ENCODE data around the gene ZNF84. TPM values are rescaled to one million over a fixed set of nuclear protein-coding genes. Genes with fewer than 3 reads are reported as not detected.

The ZNF84 gene
- total and polyA plus RNA-seq, 7 donors = 2.8 to 23.7 (median 10.4) TPM

GRCh38 chr12:133058203-133059113 is 21.1 kb downstream of the ZNF84 start:
- H3K9me3 ChIP-seq = peaks cover 100% of the 10 kb centered on the region
- H3K27me3 ChIP-seq (ENCODE audit: insufficient read depth in 3 of 3, low read length in 2 of 3) = no peaks in the 10 kb centered on the region
- no peak for DNase-seq
- H3K27ac ChIP-seq = no peak overlapping the region
- H3K4me3 ChIP-seq = no peak overlapping the region
- intact Hi-C loops (cut with DNase I) = no loop called here
- TF ChIP-seq CTCF (IDR thresholded peaks at IDR 0.05) = no peak
- ATAC-seq = no peak
- peaks cover 15 to 41% of the 10 kb centered on the region in 2 donors for H3K36me3 ChIP-seq (ENCODE audit: insufficient read depth in 1 of 2, low read depth in 1 of 2)
- 95 to 99% (median 96%) methylated on average over 8 of the region's 8 CpGs for WGBS, 3 donors
- no peaks in the 10 kb centered on the region for H3K4me1 ChIP-seq

- Histone ChIP-seq H3K4me1 (no peaks in the 10 kb centered on the region), H3K36me3 (ENCODE audit: insufficient read depth in 1 of 2, low read depth in 1 of 2) (peaks cover 9 to 10% of the 10 kb centered on the region in 2 donors), H3K4me3 (no peak overlapping the region), H3K9me3 (peaks cover 97% of the 10 kb centered on the region), H3K27ac (no peak overlapping the region), H3K27me3 (ENCODE audit: insufficient read depth in 3 of 3, low read length in 2 of 3) (no peaks in the 10 kb centered on the region)
- intact Hi-C loops (cut with DNase I) = no loop called here
- no peak for TF ChIP-seq CTCF (IDR thresholded peaks at IDR 0.05)
- WGBS, 3 donors = 96 to 97% (median 97%) methylated on average over 1 of the region's 1 CpG
- DNase-seq = no peak
- ATAC-seq = no peak
These were observed 24.6 kb downstream of the ZNF84 start for GRCh38 chr12:133061954-133062353.

- no peak overlapping the region for H3K4me3 ChIP-seq
- no peak for DNase-seq
- H3K27me3 ChIP-seq (ENCODE audit: insufficient read depth in 3 of 3, low read length in 2 of 3) = no peaks in the 10 kb centered on the region
- ATAC-seq = no peak
- no peak for TF ChIP-seq CTCF (IDR thresholded peaks at IDR 0.05)
- peaks cover 4 to 6% of the 10 kb centered on the region in 2 donors for H3K36me3 ChIP-seq (ENCODE audit: insufficient read depth in 1 of 2, low read depth in 1 of 2)
- H3K27ac ChIP-seq = no peak overlapping the region
- 96 to 100% (median 100%) methylated on average over 1 of the region's 1 CpG for WGBS, 3 donors
- intact Hi-C loops (cut with DNase I) = no loop called here
- H3K9me3 ChIP-seq = peaks cover 97% of the 10 kb centered on the region
- H3K4me1 ChIP-seq = no peaks in the 10 kb centered on the region
These were observed 26.2 kb downstream of the ZNF84 start for GRCh38 chr12:133063556-133063955.

- no peaks in the 10 kb centered on the region for H3K4me1 ChIP-seq
- peaks cover 87% of the 10 kb centered on the region for H3K9me3 ChIP-seq
- intact Hi-C loops (cut with DNase I) = no loop called here
- no peaks in the 10 kb centered on the region for H3K36me3 ChIP-seq (ENCODE audit: insufficient read depth in 1 of 2, low read depth in 1 of 2)
- WGBS, 3 donors = 84 to 88% (median 85%) methylated on average over 2 of the region's 2 CpGs
- no peak for TF ChIP-seq CTCF (IDR thresholded peaks at IDR 0.05)
- ATAC-seq (no peak), DNase-seq (no peak)
- H3K4me3 ChIP-seq = no peak overlapping the region
- peaks cover 0 to 2% (median 0%) of the 10 kb centered on the region in 3 donors for H3K27me3 ChIP-seq (ENCODE audit: insufficient read depth in 3 of 3, low read length in 2 of 3)
- H3K27ac ChIP-seq = no peak overlapping the region
These were observed 36.5 kb downstream of the ZNF84 start for GRCh38 chr12:133073836-133074235.
